GM23338 (cell line): ENCODE measurements around the gene UNC80.

ENCODE experiments used
- CTCF ChIP-seq, 2 experiments: fragments of 200-600 bp in 1 of 2; sonication (generic) in 1 of 2; conservative IDR thresholded peaks; 2 replicates each; pipeline versions ENCODE4 v1.5.1 to v1.6.1; 2016 to 2017; ENCODE audit warnings: antibody characterized with exemption in 2 of 2, low read depth in 2 of 2, mild to moderate bottlenecking in 2 of 2, moderate library complexity in 1 of 2
- EZH2phosphoT487 ChIP-seq: fragments of 200-600 bp; sonication (generic); IDR thresholded peaks from one replicate; pipeline ENCODE4 v1.8.1; 2018; ENCODE audit warnings: antibody characterized with exemption; ENCODE audit not compliant: unreplicated experiment

- TF ChIP-seq CTCF (conservative IDR thresholded peaks at IDR 0.05; ENCODE audit: low read depth in 2 of 2) = no peak
- no peak for TF ChIP-seq EZH2phosphoT487
These were observed 136.9 kb downstream of the UNC80 start for GRCh38 chr2:209908511-209908910.
